HG03108 (cell line): ENCODE results near the gene ACTL8.
"Not testable (repeated sequence)": the region's sequence is repeated elsewhere in the genome, so short reads cannot be mapped to it uniquely, and the experiment has no call there.

ENCODE experiments used
- ATAC-seq: cut with Tn5 transposase; IDR thresholded peaks from one replicate; pipeline ENCODE4 v1.9.1; 2021; ENCODE audit warnings: moderate library complexity; ENCODE audit not compliant: unreplicated experiment

The ACTL8 gene

DNA sequence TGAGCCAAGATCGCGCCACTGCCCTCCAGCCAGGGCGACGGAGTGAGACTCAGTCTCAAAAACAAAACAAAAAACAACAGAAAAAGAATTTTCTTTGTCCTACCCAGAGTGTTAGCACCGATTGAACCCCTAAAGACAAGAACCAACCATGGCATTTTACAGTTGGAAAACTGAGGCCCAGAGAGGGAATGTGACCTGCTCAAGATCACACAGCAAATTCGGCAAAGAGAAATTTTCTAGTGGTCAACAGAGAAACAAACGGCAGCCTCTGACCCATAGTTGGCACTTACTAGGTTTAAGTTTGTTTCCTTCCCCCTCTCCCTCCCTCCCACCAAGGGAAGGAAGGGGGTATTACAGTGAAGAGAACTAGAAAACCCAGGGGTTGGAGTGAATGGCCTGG, 20.5 kb upstream of the ACTL8 start:
- no peak for ATAC-seq

DNA sequence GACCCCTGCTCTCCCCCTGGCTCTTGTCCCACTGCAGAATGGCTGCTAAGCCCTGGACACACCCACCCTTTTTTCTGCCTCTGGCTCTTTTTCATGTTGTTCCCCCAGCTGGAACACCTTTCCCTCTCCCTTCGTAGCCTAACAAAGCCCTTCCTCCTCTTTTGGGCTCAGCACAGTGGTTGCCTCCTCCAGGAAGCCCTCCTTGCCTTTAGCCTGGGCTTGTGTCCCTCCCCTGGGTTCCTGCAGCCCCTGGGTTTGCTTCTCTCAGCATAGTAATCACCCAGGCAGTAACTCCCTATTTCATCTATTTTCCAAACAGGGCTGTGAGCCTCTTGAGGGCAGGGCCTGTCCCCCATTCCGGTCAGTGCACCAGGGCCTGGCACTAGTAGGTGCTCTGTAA, 19.8 kb upstream of the ACTL8 start:
- no peak for ATAC-seq

DNA sequence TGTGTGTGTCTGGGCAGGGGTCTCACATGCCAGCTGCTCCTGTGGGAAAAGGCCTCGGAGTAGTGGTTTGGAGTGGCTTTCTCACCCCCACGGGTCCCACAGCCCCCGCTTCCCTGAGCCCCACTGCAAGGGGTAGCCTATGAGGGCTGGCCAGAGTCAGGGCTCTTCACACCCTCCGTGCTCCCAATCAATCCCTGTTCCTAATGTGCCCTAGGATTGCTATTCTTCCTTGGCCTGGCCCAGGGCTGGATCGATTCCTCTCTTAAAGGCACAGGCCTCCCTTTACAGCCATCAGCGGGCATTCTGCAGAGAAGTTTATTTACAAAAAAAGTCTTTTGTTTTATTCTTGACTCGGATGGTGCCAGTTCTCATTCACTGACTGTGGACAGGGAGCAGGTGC, 19.3 kb upstream of the ACTL8 start:
- no peak for ATAC-seq

DNA sequence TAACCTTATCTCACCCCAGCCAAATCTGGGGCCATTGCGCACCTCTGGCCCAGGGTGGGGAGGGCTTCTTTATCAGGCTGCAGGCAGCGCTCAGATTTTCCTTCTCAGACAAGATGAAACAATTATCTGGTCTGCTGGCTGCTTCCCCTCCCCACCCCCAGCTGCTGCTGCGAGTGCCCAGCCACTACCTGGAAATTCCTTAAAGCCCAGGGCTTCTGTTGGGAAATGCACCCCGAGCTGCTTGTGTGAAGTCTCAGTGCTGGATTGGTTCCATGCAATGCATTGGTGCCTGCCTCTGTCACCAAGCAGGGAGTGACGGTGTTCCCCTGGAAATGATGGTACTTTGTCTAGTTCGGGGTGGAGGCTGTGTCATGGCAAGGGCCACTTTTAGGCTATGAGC, 18.5 kb upstream of the ACTL8 start:
- ATAC-seq = no peak

DNA sequence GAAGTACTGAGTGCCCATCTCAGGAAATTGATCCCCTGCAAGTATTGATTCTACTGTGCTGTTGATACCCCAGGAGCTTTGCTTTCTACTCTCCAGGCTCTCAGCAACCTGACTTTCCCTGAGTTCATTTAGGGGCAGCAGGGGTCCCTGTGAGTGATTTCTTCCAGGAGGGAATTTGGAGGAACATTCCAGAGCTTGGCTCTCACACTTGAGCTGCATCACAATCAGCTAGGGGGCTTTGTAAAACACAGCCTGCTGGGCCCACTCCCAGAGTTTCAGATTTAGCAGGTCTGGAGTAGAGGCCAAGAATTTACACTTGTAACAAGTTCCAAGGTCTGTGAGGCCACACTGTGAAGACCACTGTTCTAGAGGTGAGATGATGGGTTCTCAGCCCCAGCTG, 16.1 kb upstream of the ACTL8 start:
- ATAC-seq = no peak

DNA sequence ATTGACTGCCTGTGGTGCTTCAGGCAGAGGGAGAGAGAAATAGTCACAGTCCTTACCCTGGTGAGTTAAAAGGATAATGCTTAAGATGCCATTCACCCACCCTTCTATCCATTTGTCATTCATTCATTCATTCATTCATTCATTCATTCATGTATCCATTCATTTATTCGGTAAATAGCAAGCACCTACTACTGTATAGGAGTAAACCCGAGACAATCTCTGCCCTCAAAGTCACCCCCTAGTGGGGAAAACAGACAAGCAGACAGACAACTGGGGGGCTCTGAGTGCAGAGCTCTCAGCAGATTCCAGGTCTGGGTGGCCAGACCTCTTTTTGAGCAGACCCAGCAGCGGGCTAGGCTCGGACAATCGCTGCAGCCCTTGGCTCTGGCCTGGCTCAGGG, 14.1 kb upstream of the ACTL8 start:
- no peak for ATAC-seq

DNA sequence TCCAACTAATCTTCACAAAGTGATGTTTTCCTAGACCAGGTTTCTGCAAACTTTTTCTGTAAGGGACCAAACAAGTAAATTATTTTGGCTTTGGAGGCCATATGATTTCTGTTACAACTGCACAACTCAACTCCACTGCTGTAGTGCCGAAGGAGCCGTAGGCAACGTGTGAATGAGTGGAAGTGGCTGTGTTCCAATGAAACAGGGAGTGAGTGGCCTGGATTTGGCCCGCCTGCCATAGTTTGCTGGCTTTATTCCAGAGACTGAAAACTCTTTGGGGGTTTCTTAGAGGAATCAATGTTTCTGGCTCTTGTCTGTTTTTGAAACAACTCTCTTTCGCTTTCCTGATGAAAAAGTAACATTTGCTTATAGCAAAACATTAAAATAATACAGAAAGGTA, 12.6 kb upstream of the ACTL8 start:
- no peak for ATAC-seq

DNA sequence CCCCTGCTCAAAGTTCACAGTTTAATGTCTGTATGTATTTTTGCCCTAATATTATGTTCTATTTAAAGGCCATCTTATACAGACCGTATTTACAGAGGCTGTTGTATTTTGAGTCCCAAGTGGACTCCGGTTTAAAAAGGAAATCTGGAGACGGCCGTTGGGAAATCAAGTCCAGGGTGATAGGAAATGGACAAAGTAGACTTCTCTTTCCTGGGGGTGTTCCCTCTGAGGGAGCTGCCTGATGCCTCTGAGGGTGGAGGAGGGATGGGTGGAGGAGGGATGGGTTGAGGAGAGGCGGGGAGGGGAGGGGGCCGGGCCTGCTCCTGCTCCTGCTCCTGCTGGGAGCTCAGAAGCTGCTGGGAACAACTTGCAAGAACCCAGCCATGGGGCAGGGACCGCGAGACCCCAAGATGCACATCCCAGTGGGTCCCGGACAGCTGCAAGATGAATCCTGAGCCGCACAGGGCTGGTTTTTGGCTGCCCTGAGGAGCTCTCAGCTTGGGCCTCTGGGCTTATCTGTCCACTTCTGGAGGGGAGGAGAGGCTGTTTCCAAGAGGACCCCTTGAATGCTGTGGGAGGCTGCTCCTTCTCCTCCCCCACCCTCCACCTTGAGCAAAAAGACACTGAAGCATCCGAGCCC, 12.0 kb upstream of the ACTL8 start:
- no peak for ATAC-seq

DNA sequence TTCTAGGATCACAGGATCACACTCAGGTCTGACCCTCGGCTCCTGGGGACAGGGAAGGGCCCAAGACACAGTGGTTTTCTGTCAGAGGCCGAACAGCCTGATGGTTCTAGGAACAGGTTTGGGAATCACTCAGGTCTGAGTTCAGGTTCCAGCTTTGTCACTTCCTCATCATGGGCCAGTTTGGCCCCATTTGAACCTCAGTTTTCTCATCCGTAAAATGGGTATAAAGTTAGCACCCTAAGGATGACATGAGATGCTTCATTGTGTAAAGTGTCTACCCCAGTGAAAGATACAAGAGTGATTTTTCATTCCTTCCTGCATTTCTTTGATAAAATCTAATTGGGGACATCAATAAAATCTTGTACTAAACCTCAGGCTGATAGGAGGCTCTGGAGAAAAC, 11.2 kb upstream of the ACTL8 start:
- no peak for ATAC-seq

DNA sequence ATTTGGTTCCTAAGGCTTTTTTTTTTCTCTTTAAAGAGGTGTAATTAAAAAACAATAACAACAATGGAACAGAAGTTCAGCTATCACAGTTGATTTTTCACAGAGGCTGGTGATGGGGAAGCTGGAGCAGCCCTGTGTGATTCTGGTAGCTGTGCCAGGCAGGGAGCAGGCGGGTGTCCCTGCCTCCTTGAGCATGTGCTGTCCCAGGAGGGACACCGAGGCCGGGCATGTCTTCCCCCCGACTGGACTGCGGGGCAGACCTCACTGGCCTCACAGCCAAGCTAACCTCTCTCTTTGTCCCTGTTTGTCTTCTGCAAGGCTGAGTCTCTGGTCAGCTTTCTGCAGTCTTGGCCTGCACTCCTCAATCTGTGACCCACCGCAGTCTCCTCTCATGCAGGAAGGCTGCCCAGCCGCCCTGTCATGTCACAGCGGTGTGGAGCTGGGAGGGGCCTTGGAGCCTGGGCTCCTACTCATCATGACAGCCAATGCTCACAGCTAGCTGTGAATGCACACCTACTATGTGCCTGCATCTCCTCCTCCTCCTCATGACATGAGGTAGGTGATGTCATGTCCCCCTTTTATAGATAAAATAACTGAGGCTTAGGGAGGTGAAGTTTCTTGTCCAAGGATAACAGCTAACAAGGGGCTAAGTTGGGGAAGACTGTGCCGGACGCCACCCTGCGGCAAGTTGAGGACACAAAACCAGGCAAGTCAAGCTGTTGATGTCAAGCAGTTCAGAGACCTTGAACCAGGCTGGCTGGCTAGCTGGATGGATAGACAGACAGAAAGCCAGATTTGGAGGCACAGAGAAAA, 10.3 kb upstream of the ACTL8 start:
- ATAC-seq = no peak

DNA sequence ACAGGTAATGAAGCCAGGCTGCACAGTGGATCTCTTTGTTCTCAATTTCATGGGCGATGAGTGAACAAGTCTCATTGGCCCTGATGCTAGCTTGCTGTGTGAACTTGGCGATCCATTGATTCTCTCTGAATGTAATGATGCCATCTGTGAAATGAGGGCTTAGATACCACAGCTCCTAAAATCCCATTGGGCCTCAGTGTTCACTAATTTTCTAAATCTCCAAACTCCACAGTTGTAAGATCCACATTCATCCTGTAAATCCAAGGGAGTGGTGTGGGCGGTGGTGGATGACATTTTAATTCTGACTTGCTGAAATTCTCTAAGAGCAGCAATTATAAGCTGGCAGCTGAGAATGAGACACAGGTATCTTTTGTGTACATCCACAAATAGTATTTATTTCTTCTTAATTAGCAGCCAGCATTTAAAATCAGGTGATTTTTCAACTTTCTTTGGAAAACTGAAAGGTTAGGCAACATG, 9.6 kb upstream of the ACTL8 start:
- ATAC-seq = no peak

DNA sequence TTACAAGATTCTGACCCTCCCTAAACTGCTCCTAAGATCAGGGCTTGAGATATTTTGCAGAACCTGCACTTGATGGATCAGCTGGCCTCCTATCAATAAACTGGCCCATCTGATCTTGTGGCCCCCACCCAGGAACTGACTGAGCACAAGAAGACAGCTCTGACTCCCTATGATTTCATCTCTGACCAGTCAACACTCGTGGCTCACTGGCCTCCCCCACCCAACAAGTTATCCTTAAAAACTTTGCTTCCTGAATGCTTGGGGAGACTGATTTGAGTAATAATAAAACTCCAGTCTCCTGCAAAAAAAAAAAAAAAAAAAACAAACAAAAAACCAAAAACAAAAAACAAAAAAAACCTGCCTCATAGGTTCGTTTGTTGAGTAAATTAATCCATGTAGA, 8.9 kb upstream of the ACTL8 start:
- ATAC-seq = not testable (repeated sequence)

DNA sequence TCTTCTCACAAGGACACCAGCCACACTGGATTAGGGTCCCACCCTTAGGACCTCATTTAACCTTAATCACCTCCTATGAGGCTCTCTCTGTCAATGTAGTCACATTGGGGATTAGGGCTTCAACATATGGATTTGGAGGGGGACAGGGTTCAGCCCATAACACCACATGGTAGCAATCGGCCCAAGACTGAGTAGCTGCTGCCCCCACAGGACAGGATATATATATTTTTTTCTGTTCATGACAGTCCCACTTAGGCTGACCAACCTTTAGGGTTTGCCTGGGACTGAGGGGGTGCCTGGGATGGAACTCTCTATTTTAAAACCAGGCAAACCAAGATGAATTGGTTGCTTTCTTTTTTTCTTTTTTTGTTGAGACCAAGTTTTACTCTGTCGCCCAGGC, 8.2 kb upstream of the ACTL8 start:
- no peak for ATAC-seq

DNA sequence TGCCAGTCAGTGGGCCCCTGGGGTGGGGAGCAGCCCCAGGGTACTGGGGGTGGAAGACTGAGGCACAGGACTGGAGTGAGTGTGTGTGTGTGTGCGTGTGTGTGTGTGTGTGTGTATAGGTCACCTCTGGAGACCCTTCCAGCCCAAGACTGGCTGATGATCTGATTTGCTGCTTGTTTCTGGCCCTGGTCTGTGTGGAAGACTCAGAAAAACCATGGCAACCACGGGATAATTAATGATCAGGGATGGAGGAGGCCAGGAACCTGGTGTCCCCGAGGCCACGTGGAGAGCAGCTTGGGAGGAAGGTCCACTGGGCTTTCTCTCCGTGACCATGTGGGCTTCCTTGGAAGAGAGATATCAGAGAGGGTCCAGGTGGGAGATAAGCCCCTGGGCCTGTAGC, 4.8 kb upstream of the ACTL8 start:
- no peak for ATAC-seq

DNA sequence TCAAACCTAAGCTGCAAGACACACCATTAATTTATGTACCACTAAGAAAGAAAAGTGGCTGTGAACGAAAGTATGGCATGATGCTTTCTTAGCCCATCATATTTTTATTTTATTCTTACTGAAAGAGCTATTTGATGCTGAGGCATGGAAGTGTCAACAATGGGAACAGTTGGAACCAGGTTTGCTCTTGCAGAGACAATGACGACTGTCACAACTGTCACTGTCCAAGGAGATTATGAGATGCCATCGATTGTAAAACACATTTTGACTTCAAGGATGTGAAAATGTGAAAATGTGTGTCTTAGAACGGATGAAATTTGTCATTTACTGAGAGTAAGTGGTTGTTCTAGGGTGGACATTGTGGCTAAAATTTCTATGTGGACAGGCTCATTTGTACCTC, 2.8 kb upstream of the ACTL8 start:
- no peak for ATAC-seq

DNA sequence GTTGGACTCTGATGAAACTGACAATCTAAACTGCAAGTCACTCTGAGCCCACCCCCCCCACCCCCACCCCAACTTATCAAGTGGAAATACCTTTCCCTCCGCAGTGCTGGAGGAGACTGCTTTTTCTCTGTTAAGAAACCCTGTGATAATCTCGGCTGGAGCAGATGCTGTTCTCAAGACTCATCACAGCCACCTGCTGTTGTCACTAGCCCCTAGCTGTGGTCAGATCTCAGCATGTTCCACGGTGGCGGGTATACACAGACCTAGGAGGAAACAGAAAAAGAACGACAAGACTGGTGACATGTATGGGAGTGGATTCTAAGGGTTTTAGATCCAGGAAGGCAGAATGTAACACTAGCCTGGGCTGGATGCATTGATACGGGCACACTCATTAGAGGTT, 2.3 kb downstream of the ACTL8 start:
- no peak for ATAC-seq

DNA sequence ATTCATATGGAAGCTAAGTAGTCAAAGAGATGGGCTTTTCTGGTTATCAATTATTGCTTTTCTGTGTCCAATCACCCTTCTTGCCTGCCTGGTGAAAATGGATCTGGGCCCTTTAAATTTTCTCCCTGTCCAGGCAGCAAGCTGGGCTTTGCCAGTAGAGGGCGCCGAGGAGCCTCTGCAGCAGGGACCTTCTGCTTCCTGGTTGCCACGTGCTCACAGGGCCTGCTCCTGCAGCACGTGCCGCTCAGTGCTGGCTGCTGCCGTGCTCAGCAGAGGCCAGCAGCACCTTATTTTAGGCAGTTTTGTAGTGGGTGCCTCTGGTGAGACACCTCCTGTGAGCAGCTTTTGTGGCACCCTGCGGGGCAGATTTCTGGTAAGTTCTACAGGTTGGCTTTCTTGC, 4.0 kb downstream of the ACTL8 start:
- no peak for ATAC-seq

DNA sequence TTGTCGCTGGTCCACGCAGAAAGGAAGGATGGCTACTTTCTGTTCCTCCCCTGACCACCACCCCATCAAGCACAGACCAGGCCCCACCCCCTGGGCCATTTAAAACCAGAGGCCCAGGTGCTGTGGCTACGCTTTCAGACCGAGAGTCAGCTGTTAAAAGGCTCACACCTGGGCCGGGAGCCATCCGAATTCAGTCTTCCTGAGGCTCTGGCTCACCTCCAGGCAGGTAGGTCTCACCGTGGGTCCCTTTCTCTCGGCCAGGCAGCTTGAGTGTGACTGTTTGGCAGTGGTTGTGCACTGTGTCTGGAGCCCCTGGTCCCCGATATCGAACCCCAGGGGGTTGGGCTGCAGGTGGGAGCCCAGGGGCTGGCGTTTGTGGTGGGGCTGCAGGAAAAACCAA, 7.2 kb downstream of the ACTL8 start:
- ATAC-seq = no peak

DNA sequence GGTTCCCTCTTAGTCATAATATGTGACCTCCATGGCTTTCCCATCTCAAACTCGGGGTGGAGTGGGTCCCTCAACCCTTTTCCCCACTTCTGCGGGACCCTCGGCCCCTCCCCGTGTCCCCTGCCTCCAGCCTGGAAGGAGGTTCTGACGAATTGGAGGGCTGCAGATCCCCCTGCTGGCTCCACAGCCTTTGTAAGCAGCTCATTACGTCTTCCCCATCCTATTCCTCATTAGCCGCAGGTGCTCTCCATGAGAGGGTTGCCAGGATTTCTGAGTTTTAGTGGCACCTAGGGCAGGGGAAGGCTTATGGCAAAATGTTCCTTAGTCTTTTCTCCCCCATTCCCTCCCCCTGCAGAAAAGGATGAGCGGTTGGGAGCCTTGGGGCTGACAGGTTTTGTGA, 8.3 kb downstream of the ACTL8 start:
- no peak for ATAC-seq

DNA sequence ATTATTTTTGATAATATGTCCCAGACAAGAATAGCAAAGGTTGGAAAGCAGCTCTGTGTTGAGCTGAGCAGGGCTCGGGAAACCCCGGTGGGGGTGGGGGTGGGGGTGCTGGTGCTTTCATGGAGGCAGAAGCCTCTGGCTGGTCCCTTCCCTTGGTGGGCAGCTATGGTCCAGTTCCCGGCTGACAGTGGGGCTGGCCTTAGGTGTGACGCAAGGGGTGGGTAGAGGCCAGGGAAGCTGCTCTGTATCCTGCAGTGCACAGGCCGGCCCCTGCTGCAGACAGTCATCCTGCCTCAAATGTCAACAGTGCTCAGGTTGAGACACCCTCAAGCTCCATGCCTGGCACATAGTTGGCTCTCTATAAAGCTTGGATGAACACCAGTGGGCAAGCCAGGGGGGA, 8.9 kb downstream of the ACTL8 start:
- no peak for ATAC-seq

DNA sequence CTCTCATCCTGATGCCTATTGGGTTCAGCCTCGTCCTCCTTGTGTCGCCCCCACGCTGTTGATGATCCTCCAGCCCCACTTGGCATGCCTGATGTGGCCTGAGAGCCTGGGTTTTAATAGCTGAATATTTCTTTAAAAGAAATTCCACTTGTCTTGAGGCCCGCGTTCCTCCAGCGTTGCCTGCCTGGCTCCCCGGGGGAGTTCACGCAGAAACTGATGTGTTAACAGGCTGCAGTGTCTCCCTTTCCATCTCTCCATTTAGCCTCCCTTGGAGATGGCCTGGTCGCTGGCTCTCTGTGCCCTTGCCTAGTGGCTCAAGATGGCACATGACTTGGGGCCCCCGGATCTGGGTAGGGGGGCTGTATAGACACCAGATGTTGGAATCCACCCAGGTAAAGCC, 9.5 kb downstream of the ACTL8 start:
- no peak for ATAC-seq
